ENCODE data around the gene TRMO. TPM values are rescaled to one million over a fixed set of nuclear protein-coding genes. Genes with fewer than 3 reads are reported as not detected.
A peak's percentile ranks its signal among the peaks of the same experiment; 100 is the strongest.
"Not testable (repeated sequence)": the region's sequence is repeated elsewhere in the genome, so short reads cannot be mapped to it uniquely, and the experiment has no call there.

TRMO gene, protein sequence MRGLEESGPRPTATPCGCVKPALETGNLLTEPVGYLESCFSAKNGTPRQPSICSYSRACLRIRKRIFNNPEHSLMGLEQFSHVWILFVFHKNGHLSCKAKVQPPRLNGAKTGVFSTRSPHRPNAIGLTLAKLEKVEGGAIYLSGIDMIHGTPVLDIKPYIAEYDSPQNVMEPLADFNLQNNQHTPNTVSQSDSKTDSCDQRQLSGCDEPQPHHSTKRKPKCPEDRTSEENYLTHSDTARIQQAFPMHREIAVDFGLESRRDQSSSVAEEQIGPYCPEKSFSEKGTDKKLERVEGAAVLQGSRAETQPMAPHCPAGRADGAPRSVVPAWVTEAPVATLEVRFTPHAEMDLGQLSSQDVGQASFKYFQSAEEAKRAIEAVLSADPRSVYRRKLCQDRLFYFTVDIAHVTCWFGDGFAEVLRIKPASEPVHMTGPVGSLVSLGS
- 24.5 TPM for total RNA-seq

DNA sequence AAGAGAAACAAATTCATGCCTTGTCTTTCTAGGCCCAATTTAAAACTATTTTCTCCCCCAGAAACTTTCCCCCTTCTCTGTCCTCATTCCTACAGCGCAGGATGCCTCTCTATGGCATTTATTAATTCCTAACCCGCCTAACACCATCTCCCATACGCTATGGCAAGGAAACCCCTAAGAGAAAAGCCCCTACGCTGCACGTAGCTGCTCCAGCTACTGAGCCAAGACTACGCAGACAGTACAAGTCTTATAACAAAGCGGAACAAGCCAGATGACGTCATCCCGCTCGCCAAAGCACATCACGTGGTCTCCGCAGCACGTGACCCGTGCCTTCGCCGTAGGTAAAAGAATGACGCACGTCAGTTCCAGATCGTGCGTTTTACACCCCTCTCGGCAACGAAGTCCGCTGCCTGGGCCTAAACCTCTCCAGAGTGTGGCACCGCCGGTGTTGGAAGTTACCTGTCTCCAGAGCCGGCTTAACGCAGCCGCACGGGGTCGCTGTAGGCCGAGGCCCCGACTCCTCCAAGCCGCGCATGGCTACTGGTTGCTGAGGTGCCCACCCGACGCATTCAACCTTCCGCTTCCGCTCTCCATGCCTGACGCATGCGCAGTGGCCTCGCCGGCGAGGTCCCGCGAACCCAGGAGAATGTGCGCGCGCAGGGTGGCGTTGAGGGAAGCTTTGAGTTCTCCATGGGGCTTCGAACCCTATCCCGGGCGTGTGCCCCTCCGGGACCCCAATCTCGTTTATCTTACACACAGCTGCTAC lies at the start of gene TRMO:
Gene TRMO, minus strand, starts transcription at position 542 of the 766 bp plus-strand sequence. Its CDS starts 7 bp downstream, at position 535.
- DNase-seq (ENCODE audit: low read depth in 2 of 3, low spot score in 2 of 3): peak; percentile 98 to 100 (median 99)

DNA sequence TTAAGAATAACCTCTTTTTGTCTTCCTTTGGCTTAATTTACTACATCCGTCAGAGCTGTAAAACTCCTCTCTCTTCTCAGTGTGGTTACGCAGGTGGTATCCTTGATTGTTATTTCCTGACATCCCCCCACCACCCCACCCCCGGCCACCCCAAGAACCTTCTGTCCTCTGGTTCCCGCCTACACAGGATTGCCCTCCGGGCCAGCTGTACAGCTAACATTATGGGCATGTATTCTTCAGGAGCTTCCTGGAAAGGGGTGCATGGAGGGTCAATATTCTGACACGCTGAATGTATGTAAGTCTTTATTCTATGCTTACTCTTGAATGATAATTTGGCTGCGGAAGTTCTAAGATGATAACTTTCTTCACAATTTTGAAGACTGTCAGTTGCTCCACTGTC lies 47.9 kb upstream of the TRMO start:
- peak in 1 of 3 donors; percentile 54 for DNase-seq (ENCODE audit: low read depth in 2 of 3, low spot score in 2 of 3)

DNA sequence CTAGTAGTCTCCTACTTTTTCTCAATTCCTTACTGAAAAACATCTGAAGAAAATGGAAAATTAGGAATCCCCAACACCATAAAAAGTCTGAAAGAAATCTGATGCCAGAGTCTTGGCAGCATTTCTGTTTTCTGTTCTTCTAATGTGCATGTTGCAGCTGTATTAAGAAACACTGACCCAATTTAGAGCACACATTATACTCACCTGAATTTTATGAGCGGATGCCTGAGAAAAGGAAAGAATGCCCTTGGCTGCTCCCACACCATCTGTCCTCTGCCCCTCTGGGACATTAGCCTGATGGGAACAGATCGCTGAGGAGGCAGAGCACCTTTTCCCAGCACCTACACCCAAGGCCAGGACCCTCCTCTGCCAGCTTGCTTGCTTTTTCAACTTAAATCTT lies 46.7 kb upstream of the TRMO start:
- DNase-seq (ENCODE audit: low read depth in 2 of 3, low spot score in 2 of 3): no peak

DNA sequence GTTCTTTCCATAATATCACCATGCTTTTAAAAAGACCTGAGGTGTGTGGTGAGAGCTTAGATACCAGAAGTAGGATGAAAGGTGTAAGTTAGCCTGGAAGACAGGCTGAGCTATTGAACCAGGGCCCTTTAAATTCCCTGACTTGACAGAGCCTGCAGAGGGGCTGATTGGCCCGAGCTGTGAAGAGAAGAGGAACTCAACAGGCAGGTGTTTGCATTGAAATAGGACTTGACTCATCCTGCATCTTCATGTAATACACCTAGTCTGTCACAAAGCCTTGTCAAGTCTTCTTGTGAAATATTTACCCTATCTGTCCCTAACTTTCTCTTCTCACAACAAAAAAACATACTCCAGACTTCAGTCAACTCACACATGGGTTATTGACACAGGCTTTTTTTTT lies 44.2 kb upstream of the TRMO start:
- DNase-seq (ENCODE audit: low read depth in 2 of 3, low spot score in 2 of 3): no peak

DNA sequence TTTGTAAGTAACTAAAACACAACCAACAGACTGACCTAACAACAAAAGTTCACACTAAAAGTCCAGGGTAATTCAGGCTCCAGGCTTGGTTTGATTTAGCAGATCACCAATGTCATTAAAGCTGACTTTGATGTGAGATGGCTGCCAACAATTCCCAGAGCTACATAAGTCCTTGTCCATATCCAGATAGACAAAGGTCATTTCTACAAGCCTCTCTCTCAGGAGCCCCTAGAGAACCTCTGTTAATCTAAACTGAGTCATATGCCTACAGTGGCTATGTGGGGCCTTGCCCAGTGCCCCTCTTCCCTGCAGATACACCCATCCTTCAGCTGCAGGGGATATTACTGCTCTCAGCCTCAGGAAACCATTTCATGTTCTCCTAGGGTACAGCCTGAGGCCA lies 42.6 kb upstream of the TRMO start:
- DNase-seq (ENCODE audit: low read depth in 2 of 3, low spot score in 2 of 3): no peak

DNA sequence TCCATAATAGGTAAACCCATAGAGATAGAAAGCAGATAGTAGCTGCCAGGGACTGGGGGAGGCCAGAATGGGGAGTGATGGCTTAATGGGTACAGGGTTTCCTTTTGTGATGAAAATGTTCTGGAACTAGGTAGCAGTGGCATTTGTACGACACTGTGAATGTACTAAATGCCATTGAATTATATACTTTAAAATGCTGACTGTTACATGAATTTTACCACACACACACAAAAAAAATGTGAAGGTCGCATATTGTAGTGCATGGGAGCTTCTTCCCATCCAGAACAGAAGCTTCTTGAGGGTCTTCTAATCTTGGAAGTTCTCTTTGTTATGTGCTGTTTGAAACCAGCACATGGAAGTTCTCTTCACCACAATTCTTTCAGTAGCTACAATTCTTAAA lies 40.9 kb upstream of the TRMO start:
- no peak for DNase-seq (ENCODE audit: low read depth in 2 of 3, low spot score in 2 of 3)

DNA sequence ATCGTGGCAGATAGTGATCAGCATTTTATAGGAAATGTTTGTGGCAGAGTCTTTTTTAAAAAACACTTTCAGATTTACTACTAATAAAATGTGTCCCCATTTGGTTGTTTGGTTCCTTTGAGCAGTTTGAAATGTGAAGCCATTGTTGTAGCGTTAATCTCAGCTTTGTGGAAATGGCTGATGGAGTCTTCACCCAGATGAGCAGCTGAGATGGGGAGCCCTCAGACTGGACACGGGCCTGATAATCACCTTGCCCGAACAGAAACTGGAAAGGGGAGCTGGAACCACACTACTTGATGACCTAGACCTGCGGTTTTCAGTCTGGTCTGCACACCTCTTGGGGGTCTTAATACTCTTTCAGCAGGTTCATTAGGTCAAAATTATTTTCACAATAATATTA lies 40.3 kb upstream of the TRMO start:
- no peak for DNase-seq (ENCODE audit: low read depth in 2 of 3, low spot score in 2 of 3)

DNA sequence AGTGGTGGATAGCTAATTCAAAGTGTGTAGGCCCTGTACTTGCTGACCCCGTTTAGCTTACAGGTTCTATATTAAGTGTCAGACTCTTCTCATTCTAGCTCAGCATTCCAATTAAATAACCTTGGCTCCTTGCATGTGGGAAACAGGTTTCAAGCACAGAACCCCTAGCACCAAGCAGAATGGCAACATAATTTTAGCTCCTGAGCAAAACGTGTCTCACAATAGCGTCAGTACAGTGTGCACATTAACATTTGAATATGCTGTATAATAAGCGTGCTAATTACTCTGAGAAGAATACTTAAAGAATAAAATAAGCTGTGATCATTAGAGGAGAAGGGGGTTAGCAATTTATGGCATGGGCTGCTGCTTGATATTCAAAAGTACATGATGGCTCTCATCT lies 39.8 kb upstream of the TRMO start:
- no peak for DNase-seq (ENCODE audit: low read depth in 2 of 3, low spot score in 2 of 3)

DNA sequence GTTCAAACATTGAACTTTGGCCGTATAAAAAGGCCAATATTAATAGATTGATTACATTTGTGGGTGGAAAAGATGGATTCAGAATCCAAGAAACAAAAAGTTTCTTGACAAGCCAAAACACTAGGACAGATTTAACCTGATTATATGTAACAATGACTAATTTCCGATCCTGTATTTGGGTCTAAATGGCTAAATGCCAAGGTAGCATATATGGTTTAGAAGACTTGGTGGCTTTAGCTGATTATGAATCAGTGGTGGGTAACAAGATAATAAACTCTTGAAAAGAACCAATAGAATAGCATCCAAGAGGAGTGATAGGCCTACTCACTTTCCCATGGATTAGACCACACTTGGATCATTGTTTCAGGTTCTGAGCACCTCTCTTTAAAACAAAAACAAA lies 39.1 kb upstream of the TRMO start:
- no peak for DNase-seq (ENCODE audit: low read depth in 2 of 3, low spot score in 2 of 3)

DNA sequence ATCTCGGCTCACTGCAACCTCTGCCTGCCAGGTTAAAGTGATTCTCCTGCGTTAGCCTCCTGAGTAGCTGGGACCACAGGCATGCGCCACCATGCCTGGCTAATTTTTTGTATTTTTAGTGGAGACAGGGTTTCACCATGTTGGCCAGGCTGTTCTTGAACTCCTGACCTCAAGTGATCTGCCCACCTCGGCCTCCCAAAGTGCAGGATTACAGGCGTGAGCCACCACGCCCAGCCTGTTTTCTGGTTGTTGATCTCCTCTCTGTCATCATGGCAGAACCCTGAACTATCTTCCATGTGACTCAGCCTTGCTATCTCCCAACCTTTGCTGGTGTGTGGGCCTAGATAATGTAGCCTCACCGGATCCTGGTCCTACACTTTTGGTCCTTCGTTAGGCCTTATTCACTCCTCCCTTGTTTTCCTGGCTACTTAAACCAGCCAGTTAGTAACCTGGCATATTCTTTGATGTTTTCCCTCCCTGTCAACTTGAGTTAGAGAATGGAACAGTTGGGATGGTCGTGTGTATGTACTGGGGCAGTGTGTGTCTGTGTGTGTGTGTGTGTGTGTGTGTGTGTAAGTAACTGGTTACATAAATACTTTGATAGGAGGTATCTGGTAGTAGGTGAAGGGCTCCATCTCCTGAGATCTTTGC lies 38.5 kb upstream of the TRMO start:
- DNase-seq (ENCODE audit: low read depth in 2 of 3, low spot score in 2 of 3): not testable (repeated sequence)

DNA sequence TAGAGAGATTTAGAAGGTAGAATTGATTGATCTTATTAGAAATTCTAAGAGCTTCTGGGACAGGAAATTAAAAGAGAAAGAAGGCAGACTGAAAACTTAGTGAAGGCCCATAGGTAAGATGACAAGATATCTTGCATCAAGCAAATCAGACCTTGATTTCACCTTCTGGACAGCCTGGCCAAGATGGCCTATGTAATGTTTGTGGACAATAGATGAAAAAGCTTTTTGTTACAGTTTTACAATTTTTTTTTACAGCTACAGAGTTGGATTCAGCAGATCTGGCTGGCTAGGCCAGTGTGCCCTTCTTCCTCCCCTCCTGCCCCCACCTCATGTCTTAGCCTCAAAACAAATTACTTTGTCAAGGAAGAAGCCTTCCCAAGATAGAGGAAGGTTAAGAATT lies 37.3 kb upstream of the TRMO start:
- DNase-seq (ENCODE audit: low read depth in 2 of 3, low spot score in 2 of 3): no peak

DNA sequence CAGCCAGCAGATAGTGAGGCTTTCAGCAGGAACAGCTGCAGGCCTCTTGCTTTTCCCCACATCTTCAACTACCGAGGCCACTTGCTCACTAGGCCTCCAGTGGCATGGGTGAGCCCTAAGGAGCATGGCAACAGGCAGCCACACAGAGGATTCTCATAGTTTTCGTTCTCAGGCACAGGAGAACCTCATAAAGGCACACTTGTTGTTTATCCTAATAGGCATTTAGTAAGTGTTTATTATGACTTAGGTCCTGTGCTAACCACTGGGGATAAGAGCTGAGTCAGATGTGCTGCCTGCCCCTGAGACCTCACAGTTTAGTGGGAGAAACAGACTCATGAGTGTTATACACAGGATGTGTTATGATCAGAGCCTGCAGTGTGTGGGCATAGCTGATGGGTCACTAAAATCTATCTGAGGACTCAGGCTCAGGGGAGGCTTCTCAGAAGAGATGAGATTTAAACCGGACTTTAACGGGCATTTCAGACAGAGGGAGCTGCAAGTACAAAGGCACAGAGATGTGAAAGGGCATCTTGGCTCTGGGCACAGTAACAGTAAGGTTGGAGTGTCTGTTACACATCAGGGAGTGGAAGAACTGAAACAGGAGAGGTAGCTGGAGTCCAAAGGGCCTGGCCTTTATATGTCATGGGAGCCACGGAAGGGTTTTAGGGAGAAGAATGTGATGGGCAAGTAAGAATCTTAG lies 36.7 kb upstream of the TRMO start:
- no peak for DNase-seq (ENCODE audit: low read depth in 2 of 3, low spot score in 2 of 3)

DNA sequence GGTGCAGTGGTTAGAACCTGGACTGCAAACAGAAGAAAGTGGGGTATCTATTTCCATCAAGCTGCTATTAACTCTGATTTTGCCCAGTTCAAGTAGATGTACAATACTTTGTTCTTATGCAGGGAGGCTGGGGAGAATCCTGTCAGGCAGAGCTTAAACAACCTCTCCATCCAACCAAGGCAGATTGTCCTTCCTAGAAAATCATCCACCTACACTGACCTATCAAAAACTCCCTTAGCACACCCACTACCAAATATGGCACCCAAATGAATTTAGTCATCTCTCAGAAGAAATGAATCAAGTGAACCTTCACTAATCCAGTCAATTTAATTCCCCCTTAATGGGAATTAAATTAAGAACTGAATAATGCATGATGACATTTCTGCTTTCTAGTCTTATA lies 34.0 kb upstream of the TRMO start:
- DNase-seq (ENCODE audit: low read depth in 2 of 3, low spot score in 2 of 3): no peak

DNA sequence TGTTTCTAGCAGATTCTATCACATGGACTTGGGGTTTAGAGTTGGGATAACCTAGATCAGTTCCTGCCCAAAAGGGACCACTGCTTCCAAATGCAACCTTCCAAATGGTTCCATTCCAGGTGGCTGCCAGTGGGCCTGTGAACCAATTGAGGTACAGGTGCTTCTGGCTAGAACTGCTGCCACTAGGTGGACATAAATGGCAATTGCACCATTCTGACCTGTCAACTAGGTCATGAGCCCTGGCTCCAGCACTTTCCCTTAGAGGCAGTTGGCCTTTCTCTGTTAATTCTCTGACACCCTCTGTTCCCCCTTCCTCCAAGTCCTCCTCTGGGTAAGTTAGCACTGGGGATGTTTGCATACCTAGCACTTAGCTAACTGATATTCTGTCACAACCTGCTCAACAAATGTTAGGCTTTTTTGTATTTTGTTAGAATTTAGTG lies 32.3 kb upstream of the TRMO start:
- DNase-seq (ENCODE audit: low read depth in 2 of 3, low spot score in 2 of 3): peak; percentile 19 to 74 (median 71)

DNA sequence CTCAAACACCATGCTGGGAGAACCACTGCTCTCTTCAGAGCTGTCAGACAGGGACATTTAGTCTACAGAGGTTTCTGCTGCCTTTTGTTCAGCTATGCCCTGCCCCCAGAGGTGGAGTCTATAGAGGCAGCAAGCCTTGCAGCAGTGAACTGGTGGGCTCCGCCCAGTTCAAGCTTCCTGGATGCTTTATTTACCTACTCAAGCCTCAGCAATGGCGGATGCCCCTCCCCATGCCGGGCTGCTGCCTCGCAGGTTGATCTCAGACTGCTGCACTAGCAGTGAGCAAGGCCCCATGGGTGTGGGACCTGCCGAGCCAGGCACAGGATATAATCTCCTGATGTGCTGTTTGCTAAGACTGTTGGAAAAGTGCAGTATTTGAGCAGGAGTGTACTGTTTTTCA lies 28.6 kb upstream of the TRMO start:
- not testable (repeated sequence) for DNase-seq (ENCODE audit: low read depth in 2 of 3, low spot score in 2 of 3)

DNA sequence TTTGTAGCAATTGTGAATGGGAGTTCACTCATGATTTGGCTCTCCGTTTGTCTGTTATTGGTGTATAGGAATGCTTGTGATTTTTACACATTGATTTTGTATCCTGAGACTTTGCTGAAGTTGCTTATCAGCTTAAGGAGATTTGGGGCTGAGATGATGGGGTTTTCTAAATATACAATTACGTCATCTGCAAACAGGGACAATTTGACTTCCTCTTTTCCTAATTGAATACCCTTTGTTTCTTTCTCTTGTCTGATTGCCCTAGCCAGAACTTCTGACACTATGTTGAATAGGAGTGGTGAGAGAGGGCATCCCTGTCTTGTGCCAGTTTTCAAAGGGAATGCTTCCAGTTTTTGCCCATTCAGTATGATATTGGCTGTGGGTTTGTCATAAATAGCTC lies 24.8 kb upstream of the TRMO start:
- DNase-seq (ENCODE audit: low read depth in 2 of 3, low spot score in 2 of 3): not testable (repeated sequence)

DNA sequence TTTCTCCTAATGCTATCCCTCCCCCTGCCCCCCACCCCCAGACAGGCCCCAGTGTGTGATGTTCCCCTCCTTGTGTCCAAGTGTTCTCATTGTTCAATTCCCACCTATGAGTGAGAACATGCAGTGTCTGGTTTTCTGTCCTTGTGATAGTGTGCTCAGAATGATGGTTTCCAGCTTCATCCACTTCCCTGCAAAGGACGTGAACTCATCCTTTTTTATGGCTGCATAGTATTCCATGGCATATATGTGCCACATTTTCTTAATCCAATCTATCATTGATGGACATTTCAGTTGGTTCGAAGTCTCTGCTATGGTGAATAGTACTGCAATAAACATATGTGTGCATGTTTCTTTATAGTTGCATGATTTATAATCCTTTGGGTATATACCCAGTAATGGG lies 23.2 kb upstream of the TRMO start:
- DNase-seq (ENCODE audit: low read depth in 2 of 3, low spot score in 2 of 3): not testable (repeated sequence)

DNA sequence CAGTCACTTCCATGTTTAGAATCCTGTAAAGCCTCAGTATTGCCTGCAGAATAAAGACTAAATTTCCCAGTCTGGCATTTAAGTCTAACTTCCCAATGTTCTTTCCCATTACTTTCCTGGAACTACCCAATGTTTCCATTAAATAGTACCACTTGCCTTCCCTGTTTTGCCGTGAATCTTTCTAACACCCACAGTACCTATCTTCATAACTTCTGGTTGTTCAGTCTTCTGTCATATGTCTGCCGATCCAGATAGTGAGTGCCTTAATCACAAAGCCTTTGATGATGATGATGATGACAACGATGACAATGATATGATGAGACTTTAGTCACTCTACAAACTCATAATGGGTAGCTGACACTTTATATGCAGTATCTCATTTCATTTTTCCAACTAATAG lies 22.3 kb upstream of the TRMO start:
- no peak for DNase-seq (ENCODE audit: low read depth in 2 of 3, low spot score in 2 of 3)

DNA sequence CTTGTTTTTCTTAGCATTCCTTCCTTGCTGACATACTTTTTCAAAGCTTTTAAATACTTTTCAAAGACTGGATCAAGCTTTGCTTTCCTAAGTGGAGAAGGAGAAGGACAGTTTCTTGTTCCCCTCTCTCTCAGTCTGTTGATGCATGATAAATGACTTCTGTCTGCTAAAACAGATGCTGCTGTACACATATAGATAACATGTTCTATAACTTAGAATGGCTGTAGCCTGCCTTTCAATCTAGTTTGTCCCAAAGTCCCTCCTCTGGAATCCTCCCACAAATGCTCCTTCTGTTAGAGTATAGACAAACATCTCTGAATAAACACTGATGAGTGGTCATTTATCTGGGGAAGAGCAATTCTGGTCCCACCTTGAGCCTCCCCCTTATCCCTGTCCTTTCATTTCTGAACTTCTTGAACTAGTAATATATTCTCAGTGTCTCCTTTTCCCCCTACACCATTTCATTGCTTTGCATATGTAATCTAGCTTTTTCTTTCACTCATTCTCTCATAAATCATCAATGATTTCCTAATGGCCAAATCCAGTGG lies 21.1 kb upstream of the TRMO start:
- peak in 1 of 3 donors; percentile 55 for DNase-seq (ENCODE audit: low read depth in 2 of 3, low spot score in 2 of 3)

DNA sequence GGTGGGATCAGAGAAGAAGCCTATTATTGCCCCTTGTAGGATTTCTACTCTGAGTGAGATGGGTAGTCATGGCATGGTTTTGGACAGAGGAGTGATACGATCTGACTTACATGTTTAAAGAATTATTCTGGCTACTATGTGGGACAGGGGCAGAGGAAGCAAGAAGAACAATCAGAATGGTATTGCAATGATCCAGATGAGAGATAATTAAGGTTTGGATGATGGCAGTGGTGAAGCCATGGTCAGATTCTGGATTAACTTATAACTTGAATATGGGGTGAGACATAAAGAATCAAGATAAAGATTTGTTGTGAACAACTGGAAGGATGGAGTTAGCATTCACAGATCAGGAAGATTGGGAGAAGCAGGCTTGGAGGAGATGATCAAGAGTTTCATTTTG lies 19.0 kb upstream of the TRMO start:
- DNase-seq (ENCODE audit: low read depth in 2 of 3, low spot score in 2 of 3): no peak

DNA sequence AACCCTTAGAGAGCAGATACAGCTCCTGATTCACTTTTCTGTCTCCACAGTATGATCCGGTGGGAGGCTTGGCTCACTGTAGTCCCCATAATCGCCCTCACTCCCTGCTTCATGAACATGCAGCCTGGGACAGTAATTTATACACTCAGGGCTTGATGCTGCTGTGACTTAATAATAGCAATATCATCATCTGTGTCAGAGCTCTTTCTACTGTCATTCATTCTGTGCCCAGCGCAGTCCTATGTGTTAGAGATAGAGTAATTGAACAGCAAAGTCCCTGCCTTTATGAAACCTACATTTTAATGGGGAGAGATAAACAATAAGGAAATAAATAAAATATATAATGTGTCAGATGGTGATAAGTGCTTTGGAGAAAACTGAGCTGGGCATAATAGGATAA lies 18.4 kb upstream of the TRMO start:
- DNase-seq (ENCODE audit: low read depth in 2 of 3, low spot score in 2 of 3): no peak
